OCI-LY1 (cell line): Measurements from ENCODE around the gene BBX.
"Not testable (repeated sequence)": the region's sequence is repeated elsewhere in the genome, so short reads cannot be mapped to it uniquely, and the experiment has no call there.

ENCODE experiments used
- CTCF ChIP-seq: fragments of 200-600 bp; sonication (generic), shearing (Covaris generic); IDR thresholded peaks from 2 replicates; pipeline ENCODE4 v1.5.1; 2017; ENCODE audit warnings: mild to moderate bottlenecking, antibody characterized with exemption, low read length, moderate library complexity, mixed read lengths
- EZH2 ChIP-seq: fragments of 200-600 bp; sonication (generic), shearing (Covaris generic); IDR thresholded peaks from 2 replicates; pipeline ENCODE4 v1.8.0; 2017; ENCODE audit warnings: borderline replicate concordance, mixed run types, mild to moderate bottlenecking, antibody characterized with exemption, low read length, moderate library complexity, mixed read lengths

- not testable (repeated sequence) for TF ChIP-seq CTCF, EZH2
Measured at GRCh38 chr3:107835001-107835400, 312.2 kb downstream of the BBX start.
